LNCaP clone FGC (cell line): ENCODE data around the gene GLI2.

Experiments used
- DNase-seq: peaks from one replicate; pipeline ENCODE4 v3.0.0-alpha.2; 2011; ENCODE audit warnings: low read depth
- H3K4me3 ChIP-seq: 2 replicates; pipeline ENCODE4 v1.5.1; 2011; ENCODE audit warnings: mild to moderate bottlenecking, low read depth, low read length, control low read depth
- TF ChIP-seq, protein P1 (sequence below): IDR thresholded peaks from 2 replicates; pipeline ENCODE4 v1.5.1; 2012; ENCODE audit warnings: mild to moderate bottlenecking; ENCODE audit not compliant: control insufficient read depth, insufficient read depth; ENCODE audit errors: extremely low read depth

GLI2 gene

DNA sequence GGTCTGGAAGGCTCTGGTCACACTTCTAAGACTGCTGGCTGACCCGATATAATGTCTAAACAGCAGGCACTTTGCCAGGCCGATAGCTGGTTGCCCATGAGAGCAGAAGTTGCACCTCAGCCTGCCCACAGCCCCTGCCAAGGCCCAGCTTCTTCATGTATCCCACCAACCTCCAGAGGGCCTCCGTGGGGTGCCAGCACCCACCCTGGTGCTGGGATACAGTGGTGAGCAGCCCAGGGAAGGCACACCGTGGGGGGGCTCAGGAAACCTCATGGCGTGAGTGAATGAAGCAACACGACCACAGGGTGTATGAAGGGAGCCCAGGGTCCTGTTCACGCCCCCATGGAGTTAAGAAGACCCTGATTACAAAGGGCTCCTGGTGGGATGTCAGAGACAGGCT lies 16.2 kb upstream of the GLI2 start:
- TF ChIP-seq, protein P1, sequence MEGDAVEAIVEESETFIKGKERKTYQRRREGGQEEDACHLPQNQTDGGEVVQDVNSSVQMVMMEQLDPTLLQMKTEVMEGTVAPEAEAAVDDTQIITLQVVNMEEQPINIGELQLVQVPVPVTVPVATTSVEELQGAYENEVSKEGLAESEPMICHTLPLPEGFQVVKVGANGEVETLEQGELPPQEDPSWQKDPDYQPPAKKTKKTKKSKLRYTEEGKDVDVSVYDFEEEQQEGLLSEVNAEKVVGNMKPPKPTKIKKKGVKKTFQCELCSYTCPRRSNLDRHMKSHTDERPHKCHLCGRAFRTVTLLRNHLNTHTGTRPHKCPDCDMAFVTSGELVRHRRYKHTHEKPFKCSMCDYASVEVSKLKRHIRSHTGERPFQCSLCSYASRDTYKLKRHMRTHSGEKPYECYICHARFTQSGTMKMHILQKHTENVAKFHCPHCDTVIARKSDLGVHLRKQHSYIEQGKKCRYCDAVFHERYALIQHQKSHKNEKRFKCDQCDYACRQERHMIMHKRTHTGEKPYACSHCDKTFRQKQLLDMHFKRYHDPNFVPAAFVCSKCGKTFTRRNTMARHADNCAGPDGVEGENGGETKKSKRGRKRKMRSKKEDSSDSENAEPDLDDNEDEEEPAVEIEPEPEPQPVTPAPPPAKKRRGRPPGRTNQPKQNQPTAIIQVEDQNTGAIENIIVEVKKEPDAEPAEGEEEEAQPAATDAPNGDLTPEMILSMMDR = no peak
- DNase-seq = no peak
- no peak overlapping the region for H3K4me3 ChIP-seq

DNA sequence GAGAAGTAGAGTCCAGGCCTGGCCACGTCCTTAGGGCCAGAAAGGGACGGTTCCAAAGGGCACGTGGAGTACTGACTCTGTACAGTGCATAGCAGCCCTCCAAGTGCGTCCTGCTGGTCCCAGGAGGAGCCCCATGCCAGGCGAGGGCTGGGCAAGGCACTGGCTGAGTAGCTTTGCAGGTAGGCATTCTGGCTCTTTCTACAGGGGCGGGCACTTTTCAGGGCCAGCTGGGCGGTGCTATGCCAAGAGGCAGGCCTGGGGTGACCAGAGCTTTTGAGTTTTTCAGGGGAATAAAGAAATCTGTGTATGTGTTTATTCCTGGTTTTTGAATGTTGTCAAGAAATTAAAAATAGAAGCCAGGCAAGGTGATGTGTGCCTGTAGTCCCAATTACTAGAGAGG lies 15.4 kb upstream of the GLI2 start:
- TF ChIP-seq, protein P1 = no peak
- H3K4me3 ChIP-seq = no peak overlapping the region
- DNase-seq = no peak

DNA sequence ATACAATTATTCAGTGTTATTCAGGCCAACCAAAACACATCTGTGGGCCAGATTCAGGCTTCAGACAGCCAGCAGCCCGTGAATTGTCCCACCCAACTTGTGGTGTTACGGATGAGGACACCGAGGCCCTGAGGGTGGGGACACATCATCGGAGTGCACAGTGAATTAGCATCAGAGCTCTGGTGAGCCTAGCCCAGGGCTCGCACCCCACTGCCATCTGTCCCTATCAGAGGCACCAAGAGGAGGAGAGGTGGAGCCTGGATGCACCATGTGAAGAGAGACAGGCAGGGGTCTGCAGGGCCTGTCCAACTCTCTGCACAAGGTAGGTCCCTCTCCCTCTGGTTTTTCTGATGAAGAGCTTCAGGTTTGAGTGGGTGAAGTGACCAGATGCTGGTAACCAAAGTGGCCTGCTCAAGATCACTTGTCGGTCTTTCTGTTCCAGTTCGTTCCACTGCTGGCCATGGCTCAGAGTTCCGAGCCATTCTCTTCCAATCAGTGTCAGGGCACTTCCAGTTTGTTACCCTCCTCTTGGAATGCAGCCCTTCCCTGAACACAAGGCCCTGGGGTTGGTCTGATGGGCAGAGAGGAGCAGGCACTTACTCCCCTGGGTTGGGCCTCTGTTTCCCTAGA lies 14.8 kb upstream of the GLI2 start:
- TF ChIP-seq, protein P1 = no peak
- no peak for DNase-seq
- no peak overlapping the region for H3K4me3 ChIP-seq

DNA sequence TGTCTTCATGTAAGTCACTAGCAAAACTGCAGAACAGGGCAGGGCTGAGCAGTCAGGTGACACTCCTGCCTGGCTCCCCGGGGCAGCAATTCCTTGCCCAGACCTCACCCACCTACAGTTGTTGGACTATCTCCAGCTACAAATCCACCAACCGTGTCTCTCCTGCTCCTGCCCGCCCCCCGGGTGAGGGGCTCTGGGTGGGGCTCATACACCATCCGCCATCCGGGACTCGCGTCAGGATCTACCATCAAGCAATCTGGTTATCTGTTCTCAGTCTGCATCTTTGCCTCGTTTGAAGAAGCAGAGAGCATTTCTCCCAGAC lies 13.5 kb upstream of the GLI2 start:
- TF ChIP-seq, protein P1 = no peak
- no peak overlapping the region for H3K4me3 ChIP-seq
- no peak for DNase-seq

DNA sequence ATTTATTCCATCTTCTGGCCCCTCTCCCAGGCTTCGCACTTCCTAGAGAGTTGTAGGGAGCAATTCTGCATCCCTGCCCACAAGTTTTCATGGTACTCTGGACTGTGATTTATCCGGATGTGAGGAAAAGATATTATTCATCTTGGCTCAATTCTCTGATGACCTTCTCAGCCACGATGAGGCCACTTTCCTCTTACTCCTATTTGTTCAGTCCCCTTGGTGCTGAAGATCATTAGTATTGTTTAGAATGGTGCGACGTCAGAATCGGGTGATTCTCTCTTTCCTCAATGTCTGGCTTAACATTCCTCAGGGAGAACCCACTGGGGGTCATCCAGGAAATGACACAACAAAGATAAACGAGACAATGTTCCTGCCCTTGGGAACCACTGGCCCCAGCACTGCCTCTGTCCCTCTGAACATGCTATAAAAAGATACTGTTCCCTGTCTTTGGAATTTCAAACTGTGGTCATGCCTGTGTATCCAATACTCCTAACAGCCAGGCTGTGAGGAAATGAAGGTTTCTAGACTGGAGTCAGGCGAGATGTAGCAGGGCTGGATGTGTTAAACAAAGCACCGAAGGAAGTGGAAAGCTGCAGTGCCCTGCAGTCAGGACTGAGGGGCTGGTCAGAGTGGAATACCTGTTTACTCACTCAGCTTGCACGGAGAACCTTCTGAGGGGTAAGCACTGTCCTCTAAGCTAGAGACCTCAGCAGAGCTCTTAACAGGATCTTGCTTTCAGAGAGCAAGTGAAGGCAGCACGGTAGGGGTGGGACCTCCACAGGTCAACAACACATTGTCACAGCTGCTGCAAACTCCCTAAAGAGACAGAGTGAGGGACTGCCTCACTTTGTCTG lies 12.9 kb upstream of the GLI2 start:
- DNase-seq = no peak
- no peak overlapping the region for H3K4me3 ChIP-seq
- TF ChIP-seq, protein P1 = no peak

DNA sequence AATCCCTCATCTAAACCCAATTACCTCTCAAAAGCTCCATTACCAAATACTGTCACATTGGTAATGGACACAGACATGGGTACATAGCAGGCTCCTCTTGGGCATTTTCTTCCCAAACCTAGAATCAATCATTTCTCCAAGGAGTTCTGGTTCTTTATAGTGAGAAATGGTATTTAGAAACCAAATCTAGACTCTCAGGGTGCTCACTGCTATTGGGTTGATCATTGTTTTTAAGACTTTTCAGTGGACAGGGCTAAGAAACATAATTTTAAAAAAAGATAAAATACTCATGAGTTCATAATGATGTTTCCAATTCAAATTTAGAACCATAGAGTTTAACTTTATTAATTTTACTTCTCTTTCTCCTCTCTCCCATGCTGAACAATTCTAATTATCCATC lies 9.4 kb upstream of the GLI2 start:
- H3K4me3 ChIP-seq = no peak overlapping the region
- no peak for DNase-seq
- TF ChIP-seq, protein P1 = no peak
